Measurements from ENCODE around the gene TPI1. TPM values are rescaled to one million over a fixed set of nuclear protein-coding genes. Genes with fewer than 3 reads are reported as not detected.
"Not testable (repeated sequence)": the region's sequence is repeated elsewhere in the genome, so short reads cannot be mapped to it uniquely, and the experiment has no call there.

TPI1 gene
- total and polyA plus RNA-seq, 2 of the 8 experiments (the other 6 are each of a cell fraction or from before 2014, with no cell fraction given) = 910 to 3,018 TPM

DNA sequence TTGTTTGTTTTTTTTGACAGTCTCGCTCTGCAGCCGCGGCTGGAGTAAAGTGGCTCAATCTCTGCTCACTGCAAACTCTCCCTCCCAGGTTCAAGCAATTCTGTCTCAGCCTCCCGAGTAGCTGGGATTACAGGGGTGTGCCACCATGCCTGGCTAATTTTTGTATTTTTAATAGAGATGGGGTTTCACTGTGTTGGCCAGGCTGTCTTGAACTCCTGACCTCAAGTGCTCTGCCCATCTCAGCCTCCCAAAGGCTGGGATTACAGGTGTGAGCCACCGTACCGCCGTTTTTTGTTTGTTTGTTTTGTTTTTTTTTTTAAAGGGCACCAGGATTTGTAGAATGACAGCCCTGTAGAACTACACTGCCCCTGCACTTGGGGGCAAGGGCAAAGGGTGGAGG, 21.5 kb downstream of the TPI1 start:
- not testable (repeated sequence) for H2BK12ac ChIP-seq (ENCODE audit: low read depth, low read length); H3K9ac ChIP-seq (replicated peaks in 1 of 4; ENCODE audit: extremely low read depth in 1 of 4, low read depth in 3 of 4, low read length in 3 of 4); H2AK5ac ChIP-seq (ENCODE audit: low read depth, low read length); H4K5ac ChIP-seq (ENCODE audit: insufficient read length, low read depth, low read length); H3K14ac ChIP-seq (ENCODE audit: insufficient read length); H3K9me3 ChIP-seq (ENCODE audit: insufficient read depth in 2 of 2, low read depth in 1 of 2, low read length in 1 of 2); FAIRE-seq; H2BK20ac ChIP-seq (ENCODE audit: low read length); DNase-seq (ENCODE audit: low read depth in 1 of 2, low spot score in 2 of 2); H4K91ac ChIP-seq (replicated peaks; ENCODE audit: insufficient read length, low read length); H3K4me2 ChIP-seq (ENCODE audit: insufficient read depth in 1 of 2, low read depth in 2 of 2, low read length in 2 of 2); H3K23ac ChIP-seq (ENCODE audit: insufficient read length); H2BK15ac ChIP-seq (ENCODE audit: low read length); H3K4me3 ChIP-seq (ENCODE audit: extremely low read depth in 1 of 4, insufficient read depth in 2 of 4, low read depth in 3 of 4, low read length in 4 of 4); H3K27me3 ChIP-seq (replicated peaks in 1 of 4; ENCODE audit: control insufficient read depth in 3 of 4, extremely low read depth in 1 of 4, insufficient read depth in 3 of 4, low read length in 3 of 4); H3K79me1 ChIP-seq (ENCODE audit: low read depth, low read length); H3K23me2 ChIP-seq (ENCODE audit: low read depth, low read length); H2BK5ac ChIP-seq (ENCODE audit: low read depth, low read length); H4K20me1 ChIP-seq (replicated peaks in 1 of 2; ENCODE audit: control insufficient read depth in 1 of 2, insufficient read depth in 2 of 2, low read length in 2 of 2); H3K27ac ChIP-seq (ENCODE audit: low read depth, low read length); H2BK120ac ChIP-seq (replicated peaks; ENCODE audit: low read depth, low read length); H3K79me2 ChIP-seq (ENCODE audit: control insufficient read depth in 1 of 2, insufficient read depth in 2 of 2, low read length in 2 of 2); H4K8ac ChIP-seq (ENCODE audit: extremely low read depth, insufficient read depth, low read length); H2AFZ ChIP-seq (ENCODE audit: low read length); H3K56ac ChIP-seq (replicated peaks; ENCODE audit: insufficient read length, low read depth, low read length); H3K4ac ChIP-seq (replicated peaks; ENCODE audit: insufficient read length, low read depth, low read length); H3K18ac ChIP-seq (ENCODE audit: extremely low read depth, low read length)
- peaks cover 2 to 13% (median 8%) of the 10 kb centered on the region in 4 experiments; a peak in 6 of 7 replicates for H3K4me1 ChIP-seq (replicated peaks in 1 of 4; ENCODE audit: control insufficient read depth in 3 of 4, insufficient read depth in 4 of 4, low read length in 3 of 4)
- ChIA-PET CTCF (ENCODE audit: partially characterized antibody) (interaction anchor here (1.4 kb wide), 1 partner anchor 15 kb away, joined by 5 read pairs; no protein-coding TSS in a partner anchor), POLR2A (ENCODE audit: partially characterized antibody) (interaction anchor here (1.9 to 7.8 kb wide), 3 partner anchors 8 to 22 kb away, joined by 10 to 86 read pairs (median 26); partner anchors contain the start of genes SPSB2 and TPI1)
- WGBS, 2 experiments (ENCODE audit: extremely low coverage in 1 of 2, insufficient coverage in 1 of 2, insufficient read length in 1 of 2, insufficient replicate concordance in 2 of 2, low coverage in 1 of 2, low lambda C conversion rate in 2 of 2, missing lambda C conversion rate in 1 of 2) = 86% methylated on average over 7 of the region's 7 CpGs; no CpG with 5 or more reads in 1 of the 2 experiments
- peaks cover 0 to 15% (median 1%) of the 10 kb centered on the region in 4 experiments; a peak in 4 of 8 replicates for H3K36me3 ChIP-seq (ENCODE audit: control insufficient read depth in 2 of 4, insufficient read depth in 4 of 4, low read length in 3 of 4)

All from H1 (cell line).